Measurements from ENCODE around the gene METTL26. TPM values are rescaled to one million over a fixed set of nuclear protein-coding genes. Genes with fewer than 3 reads are reported as not detected.

Gene METTL26
- total RNA-seq, 1 experiment from 2014 or later = 115 TPM

GRCh38 chr16:588889-589657, 47.0 kb downstream of the METTL26 start (continued):
- TF ChIP-seq ESRRA (CRISPR knock-in tag; IDR thresholded peaks at IDR 0.05; ENCODE audit: borderline replicate concordance) = peak; percentile 56; the same call in 1 of the 2 replicates
- TF ChIP-seq CDX4 (CRISPR knock-in tag; IDR thresholded peaks at IDR 0.05; ENCODE audit: borderline replicate concordance) = no peak
- no peak for TF ChIP-seq ETV6 (CRISPR knock-in tag; IDR thresholded peaks at IDR 0.05)
- TF ChIP-seq HMGA2 (CRISPR knock-in tag; IDR thresholded peaks at IDR 0.05) = no peak
- no peak for TF ChIP-seq GTF2I (CRISPR knock-in tag; conservative IDR thresholded peaks at IDR 0.05)
- TF ChIP-seq JAZF1 (CRISPR knock-in tag; IDR thresholded peaks at IDR 0.05) = no peak
- no peak for TF ChIP-seq AFF4 (CRISPR knock-in tag; IDR thresholded peaks at IDR 0.05; ENCODE audit: borderline replicate concordance)
- TF ChIP-seq MXD4 (CRISPR knock-in tag; IDR thresholded peaks at IDR 0.05; ENCODE audit: borderline replicate concordance) = no peak
- TF ChIP-seq CREB1 (CRISPR knock-in tag; IDR thresholded peaks at IDR 0.05) = no peak
- no peak for TF ChIP-seq GRHL2 (CRISPR knock-in tag; IDR thresholded peaks at IDR 0.05; ENCODE audit: insufficient replicate concordance, severe bottlenecking)
- peak; percentile 75; the same call in 1 of the 2 replicates for TF ChIP-seq FOXP4 (CRISPR knock-in tag; IDR thresholded peaks at IDR 0.05)
- no peak for TF ChIP-seq ERG (CRISPR knock-in tag; IDR thresholded peaks at IDR 0.05)
- TF ChIP-seq IRF1 (CRISPR knock-in tag; IDR thresholded peaks at IDR 0.05) = no peak
- TF ChIP-seq RORB (CRISPR knock-in tag; IDR thresholded peaks at IDR 0.05) = no peak
- 0 out of 2 replicates have a peak, but pooled peaks have one; percentile 23 for TF ChIP-seq USF2 (CRISPR knock-in tag; IDR thresholded peaks at IDR 0.05)
- no peak; the same call in 1 of the 2 replicates for TF ChIP-seq SMAD3 (CRISPR knock-in tag; IDR thresholded peaks at IDR 0.05; ENCODE audit: borderline replicate concordance)
- no peak for TF ChIP-seq ZNF671 (CRISPR knock-in tag; IDR thresholded peaks at IDR 0.05)
- TF ChIP-seq AR (CRISPR knock-in tag; IDR thresholded peaks at IDR 0.05) = no peak
- TF ChIP-seq ATF2 (CRISPR knock-in tag; IDR thresholded peaks at IDR 0.05; ENCODE audit: borderline replicate concordance, low read depth) = no peak
- TF ChIP-seq CREM (CRISPR knock-in tag; IDR thresholded peaks at IDR 0.05) = no peak
- peak; percentile 76; the same call in 1 of the 2 replicates for TF ChIP-seq JUN (CRISPR knock-in tag; IDR thresholded peaks at IDR 0.05)
- TF ChIP-seq GABPB1 (CRISPR knock-in tag; IDR thresholded peaks at IDR 0.05) = peak; percentile 66; the same call in 1 of the 2 replicates

Data from WTC11 (cell line).